HG03039 (cell line): ENCODE measurements around the gene ITPRIP.

Experiments used
- ATAC-seq: cut with Tn5 transposase; IDR thresholded peaks from one replicate; pipeline ENCODE4 v1.9.1; 2021; ENCODE audit warnings: mild to moderate bottlenecking, moderate library complexity; ENCODE audit not compliant: unreplicated experiment

ITPRIP gene

GRCh38 chr10:104337985-104338735, at the start of gene ITPRIP:
TSS of gene ITPRIP (minus strand) at chr10:104338465. CDS start at chr10:104316051, 22,414 bp downstream.
- ATAC-seq, result peak; percentile 63

- no peak for ATAC-seq
These were observed 49.0 kb upstream of the ITPRIP start for GRCh38 chr10:104387130-104387888.

GRCh38 chr10:104380336-104380735, 42.1 kb upstream of the ITPRIP start:
- ATAC-seq, result no peak

GRCh38 chr10:104376784-104377300, 38.6 kb upstream of the ITPRIP start:
- no peak for ATAC-seq

GRCh38 chr10:104374591-104374990, 36.3 kb upstream of the ITPRIP start:
- ATAC-seq, result no peak

- no peak for ATAC-seq
These were observed 33.5 kb upstream of the ITPRIP start for GRCh38 chr10:104371753-104372152.

- no peak for ATAC-seq
These were observed 30.1 kb upstream of the ITPRIP start for GRCh38 chr10:104368381-104368780.

- ATAC-seq, result no peak
These were observed 29.6 kb upstream of the ITPRIP start for GRCh38 chr10:104367904-104368303.

GRCh38 chr10:104359811-104360210, 21.5 kb upstream of the ITPRIP start:
- ATAC-seq, result no peak

- peak; percentile 66 for ATAC-seq
These were observed 15.2 kb upstream of the ITPRIP start, which contains the start of gene CFAP58 for GRCh38 chr10:104353325-104354048. TSS of gene CFAP58 (plus strand) at chr10:104353833. CDS start at chr10:104353898, 65 bp downstream.

GRCh38 chr10:104351919-104352318, 13.7 kb upstream of the ITPRIP start:
- no peak for ATAC-seq

- no peak for ATAC-seq
These were observed 12.9 kb upstream of the ITPRIP start for GRCh38 chr10:104351061-104351702.

- ATAC-seq, result no peak
These were observed 11.9 kb upstream of the ITPRIP start for GRCh38 chr10:104350127-104350635.

GRCh38 chr10:104349623-104350126, 11.4 kb upstream of the ITPRIP start:
- peak; percentile 48 for ATAC-seq

GRCh38 chr10:104348601-104349000, 10.3 kb upstream of the ITPRIP start:
- ATAC-seq, result no peak

- no peak for ATAC-seq
These were observed 9.2 kb upstream of the ITPRIP start for GRCh38 chr10:104347295-104348045.

GRCh38 chr10:104345941-104346340, 7.7 kb upstream of the ITPRIP start:
- no peak for ATAC-seq

GRCh38 chr10:104345515-104345914, 7.2 kb upstream of the ITPRIP start:
- ATAC-seq, result no peak

- ATAC-seq, result no peak
These were observed 6.0 kb upstream of the ITPRIP start for GRCh38 chr10:104344219-104344618.
